ENCODE measurements around the gene YKT6.

YKT6 gene

GRCh38 chr7:44231088-44231487 lies 30.3 kb downstream of the YKT6 start:
- no peak overlapping the region for H3K4me3 Mint-ChIP-seq
- DNase-seq, result no peak
- H3K4me1 Mint-ChIP-seq (ENCODE audit: low read depth in 2 of 2), result no peaks in the 10 kb centered on the region
- H3K36me3 Mint-ChIP-seq (ENCODE audit: insufficient read depth), result no peaks in the 10 kb centered on the region
- H3K27ac Mint-ChIP-seq, result no peak overlapping the region
- no peaks in the 10 kb centered on the region for H3K9me3 Mint-ChIP-seq
- no peak for ATAC-seq (replicated peaks)
- peaks cover 5 to 23% of the 10 kb centered on the region in 2 donors for H3K27me3 Mint-ChIP-seq

DNA sequence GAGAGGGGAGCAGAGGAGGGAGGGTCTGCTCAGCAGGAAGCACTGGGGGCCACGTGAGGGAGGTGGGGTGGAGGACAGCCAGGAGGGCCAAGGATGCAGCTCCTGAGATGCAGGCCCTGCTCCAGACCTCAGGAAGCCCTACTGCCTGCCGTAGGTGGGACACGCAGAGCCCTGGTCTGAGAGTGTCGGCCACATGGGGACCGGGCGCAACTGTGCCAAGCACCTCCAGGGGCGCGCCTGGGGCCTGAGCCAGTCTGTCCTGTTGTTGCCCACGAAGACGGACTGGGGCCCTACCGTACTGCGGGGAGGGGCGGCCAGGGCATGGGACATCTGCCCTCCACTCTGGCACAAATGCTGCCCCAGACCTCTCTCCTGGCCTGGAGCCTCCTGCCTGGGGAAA lies 31.6 kb downstream of the YKT6 start:
- no peak for DNase-seq
- H3K27ac Mint-ChIP-seq, result no peak overlapping the region

GRCh38 chr7:44232901-44233715 lies 32.3 kb downstream of the YKT6 start:
- Mint-ChIP-seq H3K4me1 (ENCODE audit: low read depth in 2 of 2) (no peaks in the 10 kb centered on the region), H3K36me3 (ENCODE audit: insufficient read depth) (peaks cover 3% of the 10 kb centered on the region), H3K27ac (no peak overlapping the region), H3K4me3 (no peak overlapping the region), H3K9me3 (no peaks in the 10 kb centered on the region), H3K27me3 (peaks cover 7 to 26% of the 10 kb centered on the region in 2 donors)
- DNase-seq (no peak), ATAC-seq (replicated peaks) (no peak)

More for the DNA sequence above, 31.6 kb downstream of the YKT6 start:
- Mint-ChIP-seq H3K4me3 (no peak overlapping the region), H3K9me3 (no peaks in the 10 kb centered on the region), H3K27me3 (peaks cover 7 to 28% of the 10 kb centered on the region in 2 donors), H3K4me1 (ENCODE audit: low read depth in 2 of 2) (no peaks in the 10 kb centered on the region), H3K36me3 (ENCODE audit: insufficient read depth) (peaks cover 3% of the 10 kb centered on the region)
- no peak for ATAC-seq (replicated peaks)

- no peak for ATAC-seq (replicated peaks)
- Mint-ChIP-seq H3K9me3 (no peaks in the 10 kb centered on the region), H3K4me3 (no peak overlapping the region), H3K27ac (no peak overlapping the region), H3K27me3 (peaks cover 7 to 36% of the 10 kb centered on the region in 2 donors), H3K36me3 (ENCODE audit: insufficient read depth) (peaks cover 3% of the 10 kb centered on the region), H3K4me1 (ENCODE audit: low read depth in 2 of 2) (no peaks in the 10 kb centered on the region)
- no peak for DNase-seq
These were observed 34.3 kb downstream of the YKT6 start for GRCh38 chr7:44235066-44235465.

GRCh38 chr7:44235582-44236332 lies 35.0 kb downstream of the YKT6 start:
- DNase-seq, result no peak
- no peak for ATAC-seq (replicated peaks)
- H3K27ac Mint-ChIP-seq, result no peak overlapping the region
- peaks cover 3% of the 10 kb centered on the region for H3K36me3 Mint-ChIP-seq (ENCODE audit: insufficient read depth)
- H3K4me3 Mint-ChIP-seq, result no peak overlapping the region
- no peaks in the 10 kb centered on the region for H3K9me3 Mint-ChIP-seq
- H3K4me1 Mint-ChIP-seq (ENCODE audit: low read depth in 2 of 2), result peaks cover 0 to under 1% of the 10 kb centered on the region in 2 donors
- peaks cover 7 to 37% of the 10 kb centered on the region in 2 donors for H3K27me3 Mint-ChIP-seq

GRCh38 chr7:44236333-44236728 lies 35.6 kb downstream of the YKT6 start:
- Mint-ChIP-seq H3K9me3 (no peaks in the 10 kb centered on the region), H3K36me3 (ENCODE audit: insufficient read depth) (peaks cover 3% of the 10 kb centered on the region), H3K27me3 (peaks cover 7 to 37% of the 10 kb centered on the region in 2 donors), H3K27ac (no peak overlapping the region), H3K4me3 (no peak overlapping the region), H3K4me1 (ENCODE audit: low read depth in 2 of 2) (peaks cover 0 to 2% of the 10 kb centered on the region in 2 donors)
- no peak for ATAC-seq (replicated peaks)
- DNase-seq, result no peak

DNA sequence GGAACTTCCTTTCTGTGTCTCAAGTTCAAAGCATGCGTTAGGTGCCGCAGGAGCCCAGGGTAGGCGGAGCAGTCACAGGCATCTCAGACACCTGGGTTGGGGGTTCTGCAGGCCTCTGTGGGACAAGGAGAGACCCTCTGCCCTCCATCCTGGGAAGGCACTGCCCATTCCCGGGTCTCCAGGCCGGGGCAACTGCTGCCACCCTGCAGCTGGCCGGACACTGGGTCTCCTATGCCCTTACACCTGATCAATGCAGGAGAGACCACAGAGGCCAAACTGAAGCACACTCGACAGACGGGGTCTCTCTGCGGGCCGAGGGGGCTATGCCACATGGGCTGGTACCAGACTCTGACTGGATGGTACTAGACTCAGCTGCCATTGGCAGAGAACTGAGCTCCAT lies 36.9 kb downstream of the YKT6 start:
- DNase-seq (no peak), ATAC-seq (replicated peaks) (no peak)
- Mint-ChIP-seq H3K36me3 (ENCODE audit: insufficient read depth) (peaks cover 3% of the 10 kb centered on the region), H3K27ac (no peak overlapping the region), H3K27me3 (peaks cover 7 to 28% of the 10 kb centered on the region in 2 donors), H3K4me1 (ENCODE audit: low read depth in 2 of 2) (peaks cover 0 to 2% of the 10 kb centered on the region in 2 donors), H3K4me3 (no peak overlapping the region), H3K9me3 (no peaks in the 10 kb centered on the region)

- no peak overlapping the region for H3K27ac Mint-ChIP-seq
- ATAC-seq (replicated peaks) (no peak), DNase-seq (no peak)
- H3K4me1 Mint-ChIP-seq (ENCODE audit: low read depth in 2 of 2), result peaks cover 0 to 2% of the 10 kb centered on the region in 2 donors
- H3K4me3 Mint-ChIP-seq, result no peak overlapping the region
- H3K36me3 Mint-ChIP-seq (ENCODE audit: insufficient read depth), result peaks cover 3% of the 10 kb centered on the region
- peaks cover 7 to 28% of the 10 kb centered on the region in 2 donors for H3K27me3 Mint-ChIP-seq
- H3K9me3 Mint-ChIP-seq, result no peaks in the 10 kb centered on the region
These were observed 37.4 kb downstream of the YKT6 start for GRCh38 chr7:44238116-44238695.

- Mint-ChIP-seq H3K4me1 (ENCODE audit: low read depth in 2 of 2) (peaks cover 0 to 2% of the 10 kb centered on the region in 2 donors), H3K36me3 (ENCODE audit: insufficient read depth) (peaks cover 3% of the 10 kb centered on the region), H3K4me3 (no peak overlapping the region), H3K27me3 (peaks cover 7 to 28% of the 10 kb centered on the region in 2 donors), H3K9me3 (no peaks in the 10 kb centered on the region), H3K27ac (peak overlapping the region in 1 of 2 donors; percentile 71)
- ATAC-seq (replicated peaks) (no peak), DNase-seq (no peak)
These were observed 38.6 kb downstream of the YKT6 start for GRCh38 chr7:44239361-44239760.

DNA sequence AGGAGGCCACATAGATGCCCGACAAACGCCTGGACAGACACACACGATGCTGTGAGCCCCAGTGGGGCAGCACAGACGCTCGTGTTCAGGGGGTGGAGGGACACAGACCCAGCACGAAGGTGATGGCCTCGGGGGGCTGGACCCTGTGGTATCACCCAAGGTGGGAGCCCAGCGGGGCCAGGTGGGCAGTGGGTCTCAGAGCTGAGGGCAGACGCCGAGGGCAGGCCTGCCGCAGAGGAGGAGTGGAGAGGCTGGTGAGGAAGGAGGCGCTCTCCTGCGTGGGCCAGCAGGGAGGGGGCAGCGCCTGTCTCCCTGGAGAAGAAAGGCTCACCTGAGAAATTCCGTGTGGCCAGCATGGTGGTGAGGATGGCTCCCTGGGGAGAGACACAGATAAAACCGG lies 39.6 kb downstream of the YKT6 start:
- no peak for ATAC-seq (replicated peaks)
- H3K9me3 Mint-ChIP-seq, result no peaks in the 10 kb centered on the region
- DNase-seq, result no peak
- H3K27me3 Mint-ChIP-seq, result peaks cover 7 to 28% of the 10 kb centered on the region in 2 donors
- peaks cover 0 to 2% of the 10 kb centered on the region in 2 donors for H3K4me1 Mint-ChIP-seq (ENCODE audit: low read depth in 2 of 2)
- no peak overlapping the region for H3K27ac Mint-ChIP-seq
- H3K4me3 Mint-ChIP-seq, result no peak overlapping the region
- peaks cover 3% of the 10 kb centered on the region for H3K36me3 Mint-ChIP-seq (ENCODE audit: insufficient read depth)

- Mint-ChIP-seq H3K36me3 (ENCODE audit: insufficient read depth) (peaks cover 3% of the 10 kb centered on the region), H3K4me3 (no peak overlapping the region), H3K27me3 (peaks cover 7 to 27% of the 10 kb centered on the region in 2 donors), H3K27ac (no peak overlapping the region), H3K9me3 (no peaks in the 10 kb centered on the region), H3K4me1 (ENCODE audit: low read depth in 2 of 2) (peaks cover 0 to 2% of the 10 kb centered on the region in 2 donors)
- ATAC-seq (replicated peaks) (peak; percentile 77), DNase-seq (peak; percentile 33 to 46 (median 36))
These were observed 40.3 kb downstream of the YKT6 start for GRCh38 chr7:44240983-44241510.

GRCh38 chr7:44242091-44242490 lies 41.3 kb downstream of the YKT6 start:
- ATAC-seq (replicated peaks) (no peak), DNase-seq (no peak)
- Mint-ChIP-seq H3K9me3 (no peaks in the 10 kb centered on the region), H3K36me3 (ENCODE audit: insufficient read depth) (no peaks in the 10 kb centered on the region), H3K4me1 (ENCODE audit: low read depth in 2 of 2) (peaks cover 0 to 2% of the 10 kb centered on the region in 2 donors), H3K27me3 (peaks cover 0 to 16% of the 10 kb centered on the region in 2 donors), H3K27ac (no peak overlapping the region), H3K4me3 (no peak overlapping the region)

DNA sequence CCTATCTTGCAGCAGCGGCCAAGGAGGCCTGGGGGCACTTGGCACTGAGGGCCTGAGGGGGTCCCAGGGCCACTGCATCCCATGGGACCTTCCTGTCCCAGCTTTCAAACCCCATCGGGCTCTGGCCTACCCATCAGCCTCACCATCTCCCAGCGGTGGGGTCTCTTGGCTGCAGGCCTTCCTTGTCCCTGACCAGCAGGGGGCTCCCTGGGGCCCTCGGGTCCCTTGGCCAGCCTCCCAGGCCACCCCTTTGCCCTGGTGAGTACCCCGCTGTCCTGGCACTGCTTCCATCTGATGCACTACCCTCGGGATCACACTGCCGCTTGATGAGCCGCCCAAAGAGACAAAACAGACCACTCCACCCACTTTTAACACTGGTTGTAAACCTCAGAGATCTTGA lies 43.5 kb downstream of the YKT6 start:
- no peaks in the 10 kb centered on the region for H3K36me3 Mint-ChIP-seq (ENCODE audit: insufficient read depth)
- ATAC-seq (replicated peaks), result no peak
- peak in 1 of 3 experiments; percentile 12 for DNase-seq
- H3K27me3 Mint-ChIP-seq, result peaks cover 0 to 8% of the 10 kb centered on the region in 2 donors
- no peak overlapping the region for H3K4me3 Mint-ChIP-seq
- peaks cover 0 to 2% of the 10 kb centered on the region in 2 donors for H3K4me1 Mint-ChIP-seq (ENCODE audit: low read depth in 2 of 2)
- H3K27ac Mint-ChIP-seq, result no peak overlapping the region
- H3K9me3 Mint-ChIP-seq, result no peaks in the 10 kb centered on the region

Measured in effector memory CD8-positive, alpha-beta T cell (primary cell).